Activated naive CD4-positive, alpha-beta T cell treated with anti-CD3 and anti-CD28 coated beads, Interleukin-2, amount 50 U/mL, for 72 hours (primary cell): ENCODE results near the gene UTP14A. TPM values are rescaled to one million over a fixed set of nuclear protein-coding genes. Genes with fewer than 3 reads are reported as not detected.

ENCODE experiments used
- ATAC-seq, 2 donors: fragments of 150-1000 bp; cut with Tn5 transposase; 2 replicates each; pipeline ENCODE4 v1.10.0; 2021; ENCODE audit warnings: mild to moderate bottlenecking in 2 of 2, moderate library complexity in 2 of 2
- DNase-seq, 2 donors: peaks; one replicate each; pipeline ENCODE4 v3.0.0; 2021 to 2022; ENCODE audit warnings: low spot score in 2 of 2
- H3K27ac Mint-ChIP-seq, 2 donors: one replicate each; pipeline ENCODE4 v1.8.0; 2022; ENCODE audit warnings: mild to moderate bottlenecking in 2 of 2, mixed read lengths in 2 of 2
- H3K36me3 Mint-ChIP-seq, 2 donors: one replicate each; pipeline ENCODE4 v1.8.0; 2022; ENCODE audit warnings: mixed read lengths in 2 of 2
- H3K9me3 Mint-ChIP-seq, 2 donors: one replicate each; pipeline ENCODE4 v1.8.0; 2022; ENCODE audit warnings: mixed read lengths in 2 of 2
- total RNA-seq, 2 donors: library from RNA; stranded (reverse); gene quantifications; one replicate each; pipeline ENCODE4 v1.2.3, GENCODE V29; 2022

Gene UTP14A
- total RNA-seq, 2 donors from 2014 or later: 17.4 to 29.3 TPM

DNA sequence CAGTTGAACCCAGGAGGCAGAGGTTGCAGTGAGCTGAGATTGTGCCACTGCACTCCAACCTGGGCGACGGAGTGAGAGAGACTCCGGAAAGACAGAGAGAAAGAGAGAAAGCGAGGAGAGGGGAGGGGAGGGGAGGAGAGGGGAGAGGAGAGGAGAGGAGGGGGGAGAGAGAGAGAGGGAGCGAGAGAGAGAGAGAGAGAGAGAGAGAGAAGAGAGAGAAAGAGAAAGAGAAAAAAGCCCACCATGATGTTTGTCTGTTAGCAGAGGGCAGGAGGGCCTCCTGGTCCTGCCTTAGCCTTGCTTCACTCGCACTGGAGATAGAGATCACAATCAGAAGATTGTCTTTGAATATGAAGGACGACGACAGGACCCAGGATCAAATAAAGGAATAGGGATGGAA, 57.8 kb downstream of the UTP14A start:
- DNase-seq: no peak
- ATAC-seq: no peak
- Mint-ChIP-seq H3K9me3 (no peaks in the 10 kb centered on the region), H3K36me3 (no peaks in the 10 kb centered on the region), H3K27ac (no peak overlapping the region)

DNA sequence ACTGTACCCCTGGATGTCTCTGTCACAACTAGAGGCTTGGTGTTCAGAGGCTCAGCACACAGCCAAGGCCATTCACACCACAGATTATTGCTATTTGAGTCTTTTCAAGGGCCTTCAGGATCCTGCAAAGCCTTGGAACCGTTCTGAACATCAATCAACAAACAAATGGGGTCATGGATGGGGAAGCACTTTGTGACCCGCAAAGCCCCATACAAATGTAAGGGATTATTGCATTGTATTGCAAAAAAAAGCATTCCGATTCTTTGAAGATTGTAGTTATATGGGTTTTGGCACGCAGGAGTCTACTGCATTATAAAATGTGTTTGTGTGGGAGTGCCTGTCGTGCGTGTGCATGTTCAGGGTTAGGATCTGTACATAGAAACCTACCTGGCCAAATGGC, 59.2 kb downstream of the UTP14A start:
- no peak overlapping the region for H3K27ac Mint-ChIP-seq
- ATAC-seq (no peak), DNase-seq (no peak)
- no peaks in the 10 kb centered on the region for H3K36me3 Mint-ChIP-seq
- H3K9me3 Mint-ChIP-seq: no peaks in the 10 kb centered on the region

DNA sequence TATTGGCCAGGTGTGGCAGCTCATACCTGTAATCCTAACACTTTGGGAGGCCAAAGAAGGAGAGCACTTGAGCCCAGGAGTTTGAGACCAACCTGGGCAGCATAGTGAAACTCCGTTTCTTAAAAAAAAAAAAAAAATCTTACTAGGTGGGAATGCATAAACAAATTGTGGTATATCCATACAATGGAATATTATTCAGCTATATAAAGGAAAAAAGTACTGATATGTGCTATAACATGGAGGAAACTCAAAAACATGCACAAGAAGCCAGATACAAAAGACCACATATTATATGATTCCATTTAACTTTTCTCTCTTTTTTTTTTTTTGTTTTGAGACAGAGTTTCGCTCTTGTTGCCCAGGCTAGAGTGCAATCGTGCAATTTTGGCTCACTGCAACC, 63.0 kb downstream of the UTP14A start:
- Mint-ChIP-seq H3K36me3 (no peaks in the 10 kb centered on the region), H3K9me3 (no peaks in the 10 kb centered on the region), H3K27ac (no peak overlapping the region)
- DNase-seq (no peak), ATAC-seq (no peak)

DNA sequence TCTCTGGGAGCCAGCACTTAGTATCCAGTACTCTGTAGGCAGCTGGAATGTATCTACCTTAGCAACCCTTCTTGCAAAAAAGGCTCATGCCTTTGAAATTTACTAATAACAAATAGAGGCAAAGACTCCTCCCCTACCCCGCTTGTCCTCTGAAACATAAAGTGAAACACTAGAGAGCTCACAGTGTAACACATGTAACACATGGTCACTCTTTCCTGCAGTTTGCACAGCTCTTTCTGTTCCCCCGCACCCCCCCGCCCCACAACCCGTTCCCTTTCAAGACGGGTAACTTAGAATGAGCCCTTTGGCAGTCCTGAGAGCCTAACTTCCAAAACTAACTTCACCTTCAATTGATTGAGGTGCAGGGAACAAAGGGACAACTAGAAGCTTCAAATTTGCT, 70.5 kb downstream of the UTP14A start:
- H3K9me3 Mint-ChIP-seq: no peaks in the 10 kb centered on the region
- no peak for ATAC-seq
- no peak overlapping the region for H3K27ac Mint-ChIP-seq
- no peak for DNase-seq
- no peaks in the 10 kb centered on the region for H3K36me3 Mint-ChIP-seq

Other genes with a start within 250 kb of the UTP14A start
- gene XPNPEP2, start 167.2 kb upstream of the UTP14A start, total RNA-seq: under 1 TPM in 1 of 2 donors, not detected in 1; 0.21 TPM
- gene SASH3, start 126.2 kb upstream of the UTP14A start, total RNA-seq: 100 to 1,000 TPM in 1 of 2 donors, 10 to 100 TPM in 1; 82.7 to 114 TPM
- 10 to 100 TPM in 1 of 2 donors, 1 to 10 TPM in 1; 5.8 to 18.5 TPM for gene ZDHHC9, start 62.3 kb upstream of the UTP14A start, total RNA-seq
- 10 to 100 TPM in 1 of 2 donors, 1 to 10 TPM in 1; 5.9 to 10.0 TPM for gene BCORL1, start 76.5 kb downstream of the UTP14A start, total RNA-seq
- gene ELF4, start 204.3 kb downstream of the UTP14A start, total RNA-seq: 10 to 100 TPM; 21.6 to 25.4 TPM